Osteoblast (primary cell): ENCODE measurements around the gene CHERP. TPM values are rescaled to one million over a fixed set of nuclear protein-coding genes. Genes with fewer than 3 reads are reported as not detected.

Experiments
- DNase-seq: peaks from one replicate; pipeline ENCODE4 v3.0.0; 2011; ENCODE audit warnings: low spot score, mixed read lengths; ENCODE audit not compliant: insufficient read length; ENCODE audit errors: missing footprints
- H2AFZ ChIP-seq: 2 replicates; pipeline ENCODE4 v1.6.0; 2011; ENCODE audit warnings: mild to moderate bottlenecking, low read length
- H3K27ac ChIP-seq: 2 replicates; pipeline ENCODE4 v1.5.1; 2011; ENCODE audit warnings: mild to moderate bottlenecking, low read depth, low read length, moderate library complexity
- H3K27me3 ChIP-seq: 2 replicates; pipeline ENCODE4 v1.6.0; 2012; ENCODE audit warnings: mild to moderate bottlenecking, control low read depth, inconsistent platforms, low read length, moderate library complexity; ENCODE audit not compliant: insufficient read depth
- H3K36me3 ChIP-seq: 2 replicates; pipeline ENCODE4 v1.5.1; 2011; ENCODE audit warnings: mild to moderate bottlenecking, low read length, control low read depth, moderate library complexity; ENCODE audit not compliant: insufficient read depth
- H3K4me1 ChIP-seq: 2 replicates; pipeline ENCODE4 v1.5.1; 2011; ENCODE audit warnings: mild to moderate bottlenecking, low read length, control low read depth, moderate library complexity; ENCODE audit not compliant: insufficient read depth
- H3K4me2 ChIP-seq: 2 replicates; pipeline ENCODE4 v1.6.0; 2011; ENCODE audit warnings: mild to moderate bottlenecking, low read length; ENCODE audit not compliant: insufficient read depth
- H3K4me3 ChIP-seq: fragments of 200-600 bp; sonication (generic); 3 replicates; pipeline ENCODE4 v1.5.1; 2012; ENCODE audit warnings: mild to moderate bottlenecking, low read length, inconsistent platforms; ENCODE audit not compliant: insufficient read depth
- H3K79me2 ChIP-seq: 2 replicates; pipeline ENCODE4 v1.6.0; 2012; ENCODE audit warnings: mild to moderate bottlenecking, low read length, control low read depth, inconsistent platforms; ENCODE audit not compliant: insufficient read depth
- H3K9me3 ChIP-seq: 2 replicates; pipeline ENCODE4 v1.5.1; 2011; ENCODE audit warnings: low read depth, low read length, control low read depth
- H4K20me1 ChIP-seq: 2 replicates; pipeline ENCODE4 v1.6.0; 2012; ENCODE audit warnings: mild to moderate bottlenecking, low read length, control low read depth; ENCODE audit not compliant: insufficient read depth
- total RNA-seq: library from RNA; depleted of rRNA; stranded (reverse); fragments of >200 nt; gene quantifications from 2 replicates; pipeline ENCODE4 v1.2.3, GENCODE V29; 2012
- TF ChIP-seq, protein P1 (sequence below): IDR thresholded peaks from 2 replicates; pipeline ENCODE4 v1.5.1; 2011; ENCODE audit warnings: mild to moderate bottlenecking, low read depth, low read length, moderate library complexity; ENCODE audit errors: extremely low read depth

Gene CHERP
- total RNA-seq, 1 donor: 5.8 TPM

DNA sequence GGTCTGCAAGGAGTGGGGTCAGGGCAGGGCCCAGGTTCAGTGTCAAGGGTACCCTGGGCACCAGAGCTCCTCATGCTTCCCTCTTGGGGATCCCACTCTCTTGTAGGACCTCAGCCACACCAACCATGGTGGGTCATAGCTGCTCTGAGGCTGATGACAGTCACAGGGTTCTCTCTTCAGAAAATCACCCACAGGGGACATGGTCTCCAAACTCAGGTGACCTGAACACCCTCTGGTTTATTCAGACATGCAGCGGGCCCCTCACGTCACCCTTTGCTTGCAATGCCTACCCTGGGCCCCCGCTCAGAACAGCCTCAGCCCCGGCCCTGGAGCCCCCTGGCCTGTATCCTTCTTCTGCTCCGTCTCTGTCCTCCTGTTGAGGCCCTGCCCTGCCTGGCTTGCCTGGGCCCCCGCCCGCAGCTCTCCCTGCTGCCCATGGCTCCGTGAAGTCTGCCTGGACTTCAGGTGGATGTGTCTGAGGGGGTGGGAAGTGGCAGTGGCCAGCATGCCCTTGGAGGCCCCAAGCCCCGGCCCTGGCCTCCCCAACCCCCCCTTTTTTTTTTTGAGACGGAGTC, 20.4 kb downstream of the CHERP start:
- H3K9me3 ChIP-seq: no peaks in the 10 kb centered on the region
- TF ChIP-seq, protein P1, sequence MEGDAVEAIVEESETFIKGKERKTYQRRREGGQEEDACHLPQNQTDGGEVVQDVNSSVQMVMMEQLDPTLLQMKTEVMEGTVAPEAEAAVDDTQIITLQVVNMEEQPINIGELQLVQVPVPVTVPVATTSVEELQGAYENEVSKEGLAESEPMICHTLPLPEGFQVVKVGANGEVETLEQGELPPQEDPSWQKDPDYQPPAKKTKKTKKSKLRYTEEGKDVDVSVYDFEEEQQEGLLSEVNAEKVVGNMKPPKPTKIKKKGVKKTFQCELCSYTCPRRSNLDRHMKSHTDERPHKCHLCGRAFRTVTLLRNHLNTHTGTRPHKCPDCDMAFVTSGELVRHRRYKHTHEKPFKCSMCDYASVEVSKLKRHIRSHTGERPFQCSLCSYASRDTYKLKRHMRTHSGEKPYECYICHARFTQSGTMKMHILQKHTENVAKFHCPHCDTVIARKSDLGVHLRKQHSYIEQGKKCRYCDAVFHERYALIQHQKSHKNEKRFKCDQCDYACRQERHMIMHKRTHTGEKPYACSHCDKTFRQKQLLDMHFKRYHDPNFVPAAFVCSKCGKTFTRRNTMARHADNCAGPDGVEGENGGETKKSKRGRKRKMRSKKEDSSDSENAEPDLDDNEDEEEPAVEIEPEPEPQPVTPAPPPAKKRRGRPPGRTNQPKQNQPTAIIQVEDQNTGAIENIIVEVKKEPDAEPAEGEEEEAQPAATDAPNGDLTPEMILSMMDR: no peak

DNA sequence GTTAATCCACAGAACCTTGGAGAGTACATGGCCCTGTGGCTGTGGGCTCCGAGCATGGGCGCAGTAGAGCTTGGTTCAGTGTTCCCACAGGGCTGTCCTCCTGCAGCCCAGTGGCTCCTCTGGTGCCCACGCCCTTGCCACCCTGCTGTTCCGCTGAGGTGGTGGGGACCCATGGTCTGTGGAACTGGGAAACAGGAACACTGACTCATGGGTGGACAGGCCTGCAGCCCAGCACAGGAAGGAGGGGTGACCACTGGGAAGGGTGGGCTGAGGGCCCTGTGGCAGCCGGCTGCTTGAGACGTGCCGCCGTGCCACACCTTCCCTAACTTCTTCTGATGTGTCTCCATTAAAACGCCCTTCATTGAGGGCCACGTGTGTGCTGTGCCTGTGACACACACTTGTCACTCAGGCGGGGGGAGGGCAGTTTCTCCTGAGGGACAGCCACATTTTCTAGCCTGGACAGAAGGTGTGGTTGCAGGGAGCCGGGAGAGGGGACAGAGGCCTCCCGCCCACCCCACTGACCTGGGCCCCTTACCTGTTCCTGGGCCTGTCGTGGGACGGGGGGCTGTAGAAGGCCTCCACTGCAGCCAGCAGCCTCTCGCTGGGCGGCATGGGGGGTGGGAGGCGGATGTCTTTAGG, 21.1 kb downstream of the CHERP start:
- Histone ChIP-seq H3K36me3 (peaks cover 76% of the 10 kb centered on the region), H3K27me3 (no peaks in the 10 kb centered on the region), H3K27ac (no peak overlapping the region), H3K4me3 (no peak overlapping the region), H3K79me2 (no peaks in the 10 kb centered on the region), H3K4me2 (no peak overlapping the region), H2AFZ (no peak overlapping the region), H3K9me3 (no peaks in the 10 kb centered on the region), H3K4me1 (no peaks in the 10 kb centered on the region), H4K20me1 (peaks cover 12% of the 10 kb centered on the region)
- TF ChIP-seq, protein P1: no peak
- DNase-seq: peak; percentile 83

More for the DNA sequence above, 20.4 kb downstream of the CHERP start:
- no peaks in the 10 kb centered on the region for H3K27me3 ChIP-seq
- H3K4me2 ChIP-seq: no peak overlapping the region
- peaks cover 12% of the 10 kb centered on the region for H4K20me1 ChIP-seq
- no peaks in the 10 kb centered on the region for H3K79me2 ChIP-seq
- peak; percentile 75 for DNase-seq
- H3K4me1 ChIP-seq: no peaks in the 10 kb centered on the region
- no peak overlapping the region for H3K4me3 ChIP-seq
- H2AFZ ChIP-seq: no peak overlapping the region
- H3K27ac ChIP-seq: no peak overlapping the region
- peaks cover 76% of the 10 kb centered on the region for H3K36me3 ChIP-seq

DNA sequence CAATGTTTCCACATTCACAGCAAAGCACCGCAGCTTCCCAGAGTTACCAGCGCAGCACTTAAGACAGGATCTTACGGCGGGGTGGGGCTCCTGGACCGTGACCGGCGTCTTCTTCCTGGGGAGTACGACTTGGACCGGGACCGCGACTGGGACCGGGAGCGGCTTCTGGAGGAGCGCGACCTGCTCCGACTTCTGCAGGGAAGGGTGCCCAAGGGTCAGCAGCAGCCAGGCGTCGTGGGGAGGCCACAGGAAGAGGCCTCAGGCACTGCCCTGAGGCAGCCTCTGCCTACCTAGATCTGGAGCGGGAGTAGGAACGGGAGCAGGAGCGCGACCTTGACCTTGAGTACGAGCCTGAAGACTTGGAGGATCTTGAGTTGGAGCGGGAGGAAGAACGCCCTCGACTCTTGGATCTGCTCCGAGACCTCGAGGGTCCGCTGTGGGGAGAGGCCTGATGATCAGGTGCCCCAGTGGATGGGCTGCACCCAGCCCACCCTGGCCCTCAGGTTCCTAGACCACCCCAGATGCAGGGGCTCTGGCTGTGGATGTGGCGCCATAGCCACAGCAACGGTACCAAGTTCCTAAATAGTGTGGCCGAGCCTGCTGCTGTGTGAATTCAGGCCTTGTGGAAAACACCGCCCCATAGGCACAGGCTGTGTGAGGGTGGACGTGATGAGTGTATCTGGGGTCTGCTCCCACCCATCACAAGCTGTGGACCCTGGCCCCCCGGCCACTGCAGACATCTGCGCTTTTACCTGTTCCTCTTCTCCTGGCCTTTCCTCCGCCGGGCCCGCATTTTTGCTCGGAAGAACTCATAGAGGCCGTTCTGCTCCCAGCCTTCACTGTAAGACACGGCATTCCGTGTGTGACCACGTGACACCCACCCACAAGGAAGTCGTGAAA, 21.9 kb downstream of the CHERP start:
- no peak overlapping the region for H3K4me3 ChIP-seq
- DNase-seq: peak; percentile 53
- H3K4me2 ChIP-seq: no peak overlapping the region
- H3K27me3 ChIP-seq: no peaks in the 10 kb centered on the region
- TF ChIP-seq, protein P1: no peak
- H3K36me3 ChIP-seq: peaks cover 75% of the 10 kb centered on the region
- H4K20me1 ChIP-seq: peaks cover 12% of the 10 kb centered on the region
- no peak overlapping the region for H3K27ac ChIP-seq
- H3K4me1 ChIP-seq: no peaks in the 10 kb centered on the region
- no peak overlapping the region for H2AFZ ChIP-seq
- no peaks in the 10 kb centered on the region for H3K79me2 ChIP-seq
- no peaks in the 10 kb centered on the region for H3K9me3 ChIP-seq
